ENCODE results near the gene TEKT2.

The TEKT2 gene

DNA sequence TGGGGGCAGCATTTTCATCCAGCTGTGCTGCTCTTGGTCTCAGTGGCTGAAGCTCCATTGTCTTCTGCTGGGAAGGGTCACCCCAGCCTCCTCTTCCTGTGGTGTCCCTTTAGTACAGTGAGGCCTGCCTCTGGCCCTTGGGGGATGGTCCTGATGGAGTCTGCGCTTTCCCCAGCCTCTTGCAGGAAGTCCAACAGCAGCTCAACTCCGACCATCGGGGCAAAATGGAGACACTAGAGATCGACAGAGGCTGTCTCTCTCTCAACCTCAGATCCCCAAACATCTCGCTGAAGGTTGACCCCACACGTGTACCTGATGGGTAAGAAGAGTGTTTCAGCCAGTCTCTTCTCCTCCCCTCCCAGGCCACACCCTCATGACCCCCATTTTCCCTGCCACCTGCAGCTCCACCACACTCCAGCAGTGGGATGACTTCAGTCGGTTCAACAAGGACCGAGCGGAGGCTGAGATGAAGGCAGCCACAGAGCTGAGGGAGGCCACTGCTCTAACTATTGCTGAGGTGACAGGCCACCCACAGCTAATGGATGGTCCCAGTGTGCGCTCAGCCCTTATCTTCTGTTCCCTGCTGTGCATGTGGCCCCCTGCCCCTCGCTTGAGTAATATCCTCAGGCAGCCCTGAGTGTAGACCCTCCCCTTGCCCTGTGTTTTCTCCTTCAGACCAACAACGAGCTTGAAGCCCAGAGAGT lies 2.8 kb downstream of the TEKT2 start:
- DNase-seq (ENCODE audit: low read depth) = no peak
- TF ChIP-seq, protein P1, sequence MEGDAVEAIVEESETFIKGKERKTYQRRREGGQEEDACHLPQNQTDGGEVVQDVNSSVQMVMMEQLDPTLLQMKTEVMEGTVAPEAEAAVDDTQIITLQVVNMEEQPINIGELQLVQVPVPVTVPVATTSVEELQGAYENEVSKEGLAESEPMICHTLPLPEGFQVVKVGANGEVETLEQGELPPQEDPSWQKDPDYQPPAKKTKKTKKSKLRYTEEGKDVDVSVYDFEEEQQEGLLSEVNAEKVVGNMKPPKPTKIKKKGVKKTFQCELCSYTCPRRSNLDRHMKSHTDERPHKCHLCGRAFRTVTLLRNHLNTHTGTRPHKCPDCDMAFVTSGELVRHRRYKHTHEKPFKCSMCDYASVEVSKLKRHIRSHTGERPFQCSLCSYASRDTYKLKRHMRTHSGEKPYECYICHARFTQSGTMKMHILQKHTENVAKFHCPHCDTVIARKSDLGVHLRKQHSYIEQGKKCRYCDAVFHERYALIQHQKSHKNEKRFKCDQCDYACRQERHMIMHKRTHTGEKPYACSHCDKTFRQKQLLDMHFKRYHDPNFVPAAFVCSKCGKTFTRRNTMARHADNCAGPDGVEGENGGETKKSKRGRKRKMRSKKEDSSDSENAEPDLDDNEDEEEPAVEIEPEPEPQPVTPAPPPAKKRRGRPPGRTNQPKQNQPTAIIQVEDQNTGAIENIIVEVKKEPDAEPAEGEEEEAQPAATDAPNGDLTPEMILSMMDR (conservative IDR thresholded peaks at IDR 0.05; ENCODE audit: control insufficient read depth, insufficient read depth, low read depth, low read length) = no peak
- no peak overlapping the region for H3K4me3 ChIP-seq (ENCODE audit: control insufficient read depth, low read depth, low read length)

DNA sequence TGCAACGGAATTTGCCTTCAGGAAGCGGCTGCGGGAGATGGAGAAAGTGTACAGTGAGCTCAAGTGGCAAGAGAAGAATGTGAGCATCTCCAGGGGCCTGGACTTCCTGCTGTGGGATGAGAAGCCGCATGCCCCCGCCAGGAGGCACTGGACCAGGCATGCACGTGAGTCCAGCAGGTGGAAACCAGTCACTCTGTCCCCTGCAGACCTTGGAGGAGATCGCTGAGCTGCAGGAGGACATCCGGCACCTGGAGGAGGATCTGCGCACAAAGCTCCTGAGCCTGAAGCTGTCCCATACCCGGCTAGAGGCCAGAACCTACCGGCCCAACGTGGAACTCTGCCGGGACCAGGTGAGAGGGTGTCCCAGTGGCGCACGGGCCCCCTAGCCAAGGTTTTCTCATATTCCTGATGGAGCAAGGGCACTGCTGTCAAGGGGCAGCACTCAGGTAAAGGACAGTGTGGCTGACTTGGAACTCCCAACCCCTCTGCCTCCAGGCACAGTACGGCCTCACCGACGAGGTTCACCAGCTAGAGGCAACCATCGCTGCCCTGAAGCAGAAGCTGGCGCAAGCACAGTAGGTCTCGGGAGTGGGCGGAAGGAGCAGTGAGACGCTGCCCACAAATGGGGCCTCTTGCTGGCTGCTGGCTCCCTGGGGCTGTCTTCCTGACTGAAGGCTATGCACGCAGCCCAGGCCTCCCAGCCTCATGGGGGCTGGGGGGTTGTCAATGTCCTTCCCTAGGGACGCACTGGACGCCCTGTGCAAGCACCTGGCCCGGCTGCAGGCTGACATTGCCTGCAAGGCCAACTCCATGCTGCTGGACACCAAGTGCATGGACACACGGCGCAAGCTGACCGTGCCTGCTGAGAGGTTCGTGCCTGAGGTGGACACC lies 3.6 kb downstream of the TEKT2 start:
- DNase-seq (ENCODE audit: low read depth) = no peak
- TF ChIP-seq, protein P1 (conservative IDR thresholded peaks at IDR 0.05; ENCODE audit: control insufficient read depth, insufficient read depth, low read depth, low read length) = no peak
- no peak overlapping the region for H3K4me3 ChIP-seq (ENCODE audit: control insufficient read depth, low read depth, low read length)

DNA sequence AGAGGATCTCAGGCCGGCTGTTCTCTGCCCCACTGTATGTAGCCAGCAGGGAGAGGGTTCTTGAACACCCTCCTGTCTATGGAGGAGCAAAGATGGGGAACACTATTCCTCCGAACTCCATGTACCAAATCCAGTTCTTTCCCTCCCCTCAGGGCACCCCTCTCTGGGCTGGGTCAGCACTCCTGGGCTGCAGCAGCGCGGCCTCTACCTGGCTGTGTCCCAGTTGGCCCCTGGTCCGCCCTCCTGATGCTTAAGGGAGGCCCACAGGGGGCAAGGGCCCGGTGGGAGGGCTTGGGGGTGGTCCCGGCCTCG lies 4.3 kb downstream of the TEKT2 start:
- no peak for DNase-seq (ENCODE audit: low read depth)
- TF ChIP-seq, protein P1 (conservative IDR thresholded peaks at IDR 0.05; ENCODE audit: control insufficient read depth, insufficient read depth, low read depth, low read length) = no peak
- peak overlapping the region; percentile 51 for H3K4me3 ChIP-seq (ENCODE audit: control insufficient read depth, low read depth, low read length)

DNA sequence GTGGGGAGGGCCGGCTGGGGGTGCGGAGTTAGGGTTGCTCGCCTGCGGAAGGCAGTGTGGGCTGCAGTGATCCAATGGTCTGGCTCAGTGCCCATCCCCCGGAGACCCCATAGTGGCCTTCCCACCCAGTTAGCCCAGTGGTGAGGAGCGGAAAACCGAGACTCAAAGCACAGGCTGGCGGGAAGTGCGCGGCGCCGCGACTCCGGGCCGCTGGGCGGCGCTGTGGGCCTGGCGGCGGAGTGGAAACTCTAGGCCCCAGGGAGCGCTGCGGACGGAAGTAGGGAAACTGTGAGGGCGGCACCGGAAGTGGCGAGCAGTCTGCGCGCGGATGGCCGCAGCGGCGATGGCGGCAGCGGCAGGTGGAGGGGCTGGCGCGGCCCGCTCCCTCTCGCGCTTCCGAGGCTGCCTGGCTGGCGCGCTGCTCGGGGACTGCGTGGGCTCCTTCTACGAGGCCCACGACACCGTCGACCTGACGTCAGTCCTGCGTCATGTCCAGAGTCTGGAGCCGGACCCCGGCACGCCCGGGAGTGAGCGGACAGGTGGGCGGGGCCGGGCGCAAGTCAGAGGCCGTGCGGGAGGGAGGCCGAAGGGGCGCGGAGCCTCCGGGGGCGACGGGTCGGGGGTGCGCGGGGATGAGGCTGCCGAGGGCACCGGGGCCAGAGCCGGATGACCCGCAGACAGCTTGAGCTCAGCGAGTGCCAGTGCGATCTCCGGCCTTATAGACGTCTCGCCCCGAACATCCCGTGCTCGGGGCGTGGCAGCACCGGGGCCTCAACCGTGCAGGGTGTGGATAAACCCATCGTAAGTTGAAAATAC lies 4.9 kb downstream of the TEKT2 start, which contains the start of gene ADPRS:
TSS of gene ADPRS (plus strand) at position 316 of the 816 bp plus-strand sequence. CDS start at position 329, 13 bp downstream.
- TF ChIP-seq, protein P1 (conservative IDR thresholded peaks at IDR 0.05; ENCODE audit: control insufficient read depth, insufficient read depth, low read depth, low read length) = peak; percentile 64
- peak; percentile 85 for DNase-seq (ENCODE audit: low read depth)
- peak within 1 kb of the TSS; percentile 84 for H3K4me3 ChIP-seq (ENCODE audit: control insufficient read depth, low read depth, low read length)

GRCh38 chr1:36089393-36090121 lies 5.7 kb downstream of the TEKT2 start:
- peak overlapping the region; percentile 84 for H3K4me3 ChIP-seq (ENCODE audit: control insufficient read depth, low read depth, low read length)
- TF ChIP-seq, protein P1 (conservative IDR thresholded peaks at IDR 0.05; ENCODE audit: control insufficient read depth, insufficient read depth, low read depth, low read length) = no peak
- DNase-seq (ENCODE audit: low read depth) = peak; percentile 31

GRCh38 chr1:36091141-36091540 lies 7.2 kb downstream of the TEKT2 start:
- TF ChIP-seq, protein P1 (conservative IDR thresholded peaks at IDR 0.05; ENCODE audit: control insufficient read depth, insufficient read depth, low read depth, low read length) = no peak
- no peak overlapping the region for H3K4me3 ChIP-seq (ENCODE audit: control insufficient read depth, low read depth, low read length)
- DNase-seq (ENCODE audit: low read depth) = no peak

Data from fibroblast of mammary gland (primary cell).